ENCODE measurements around the gene DNMT1.

- TF ChIP-seq CTCF (optimal IDR thresholded peaks at IDR 0.05 in 1 of 3, IDR thresholded peaks at IDR 0.05 in 1 of 3, conservative IDR thresholded peaks at IDR 0.05 in 1 of 3; ENCODE audit: extremely low read depth in 1 of 3, insufficient read depth in 2 of 3, low read length in 3 of 3) (no peak), EZH2 (IDR thresholded peaks at IDR 0.05; ENCODE audit: low read length) (no peak)
Measured at GRCh38 chr19:10113964-10114650, 80.6 kb downstream of the DNMT1 start.
